Thyroid gland (tissue), 4 donors: ENCODE data around the gene RASL12. TPM values are rescaled to one million over a fixed set of nuclear protein-coding genes. Genes with fewer than 3 reads are reported as not detected.
"Not testable (repeated sequence)": the region's sequence is repeated elsewhere in the genome, so short reads cannot be mapped to it uniquely, and the experiment has no call there.

Experiments
- DNase-seq, 2 donors: peaks; one replicate each; pipeline ENCODE4 v3.0.0-alpha.2; 2019
- H3K27ac ChIP-seq, 3 donors: fragments of 200-600 bp; sonication (generic); 1 replicate in 2 of 3; 2 replicates in 1 of 3; pipeline ENCODE4 v1.5.1; 2016 to 2019; ENCODE audit warnings: mild to moderate bottlenecking in 1 of 3, moderate library complexity in 1 of 3
- H3K27me3 ChIP-seq: fragments of 200-600 bp; sonication (generic); one replicate; pipeline ENCODE4 v1.5.1; 2019
- H3K36me3 ChIP-seq, 2 donors: fragments of 200-600 bp; sonication (generic); one replicate each; pipeline ENCODE4 v1.5.1; 2016 to 2019
- H3K4me1 ChIP-seq, 2 donors: fragments of 200-600 bp; sonication (generic); one replicate each; pipeline ENCODE4 v1.5.1; 2017 to 2019
- H3K4me3 ChIP-seq, 3 donors: fragments of 200-600 bp; sonication (generic); replicated peaks in 1 of 3; 1 replicate in 2 of 3; 2 replicates in 1 of 3; pipeline ENCODE4 v1.5.1; 2016; ENCODE audit warnings: mild to moderate bottlenecking in 1 of 3
- H3K9me3 ChIP-seq: fragments of 200-600 bp; sonication (generic); one replicate; pipeline ENCODE4 v1.5.1; 2017
- POLR2A ChIP-seq, 2 donors: fragments of 450-650 bp; IDR thresholded peaks; one replicate each; pipeline ENCODE4 v1.6.1; 2017; ENCODE audit warnings: antibody characterized with exemption in 2 of 2, mild to moderate bottlenecking in 2 of 2, moderate library complexity in 1 of 2
- WGBS, 2 donors: methylation state at CpG; one replicate each; pipeline ENCODE4 v1.1.5; 2017; 5-methylcytosine and 5-hydroxymethylcytosine counted together
- intact Hi-C: fragments of 100-400 bp; cut with DNase I; formaldehyde crosslinking; loops from one replicate; pipeline ENCODE4 v1.15.1; 2023
- total RNA-seq, 4 donors: library from RNA; depleted of rRNA; stranded (reverse); fragments of >200 nt; gene quantifications; one replicate each; pipeline ENCODE4 v1.2.3, GENCODE V29; 2016
- TF ChIP-seq, protein P1 (sequence below), 6 experiments: fragments of 200-600 bp in 3 of 6; fragments of 450-650 bp in 3 of 6; sonication (generic) in 3 of 6; IDR thresholded peaks; one replicate each; pipeline ENCODE4 v1.5.1; 2016 to 2019; ENCODE audit warnings: antibody characterized with exemption in 6 of 6, mild to moderate bottlenecking in 2 of 6, inconsistent platforms in 1 of 6, moderate library complexity in 1 of 6

RASL12 gene
- total RNA-seq, 4 donors from 2014 or later, result 5.1 to 12.5 (median 7.7) TPM

DNA sequence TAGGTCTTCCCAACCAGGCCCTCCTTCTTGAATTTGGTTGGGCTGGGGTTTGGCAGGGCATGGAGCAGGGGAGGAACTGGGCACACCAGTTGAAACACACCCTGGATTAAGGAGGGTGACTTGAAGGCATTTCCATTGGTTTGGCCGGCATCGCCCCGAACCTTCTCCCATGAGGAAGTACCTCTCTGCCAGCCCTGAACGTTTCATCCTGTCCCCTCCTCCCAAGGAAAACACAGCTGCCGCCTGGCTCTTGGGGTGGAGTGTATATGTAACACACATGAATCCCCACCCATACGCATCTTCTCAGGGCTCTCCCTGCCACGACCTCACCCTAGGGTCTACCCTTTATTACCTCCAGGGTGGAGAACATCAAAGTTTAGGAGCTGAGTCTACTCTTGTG lies 32.7 kb upstream of the RASL12 start:
- Histone ChIP-seq H3K4me3 (no peak overlapping the region), H3K4me1 (no peaks in the 10 kb centered on the region), H3K27ac (no peak overlapping the region), H3K27me3 (no peaks in the 10 kb centered on the region), H3K9me3 (no peaks in the 10 kb centered on the region), H3K36me3 (peaks cover 16 to 30% of the 10 kb centered on the region in 2 donors)
- DNase-seq, result no peak
- no peak for TF ChIP-seq POLR2A (IDR thresholded peaks at IDR 0.05)
- TF ChIP-seq, protein P1, sequence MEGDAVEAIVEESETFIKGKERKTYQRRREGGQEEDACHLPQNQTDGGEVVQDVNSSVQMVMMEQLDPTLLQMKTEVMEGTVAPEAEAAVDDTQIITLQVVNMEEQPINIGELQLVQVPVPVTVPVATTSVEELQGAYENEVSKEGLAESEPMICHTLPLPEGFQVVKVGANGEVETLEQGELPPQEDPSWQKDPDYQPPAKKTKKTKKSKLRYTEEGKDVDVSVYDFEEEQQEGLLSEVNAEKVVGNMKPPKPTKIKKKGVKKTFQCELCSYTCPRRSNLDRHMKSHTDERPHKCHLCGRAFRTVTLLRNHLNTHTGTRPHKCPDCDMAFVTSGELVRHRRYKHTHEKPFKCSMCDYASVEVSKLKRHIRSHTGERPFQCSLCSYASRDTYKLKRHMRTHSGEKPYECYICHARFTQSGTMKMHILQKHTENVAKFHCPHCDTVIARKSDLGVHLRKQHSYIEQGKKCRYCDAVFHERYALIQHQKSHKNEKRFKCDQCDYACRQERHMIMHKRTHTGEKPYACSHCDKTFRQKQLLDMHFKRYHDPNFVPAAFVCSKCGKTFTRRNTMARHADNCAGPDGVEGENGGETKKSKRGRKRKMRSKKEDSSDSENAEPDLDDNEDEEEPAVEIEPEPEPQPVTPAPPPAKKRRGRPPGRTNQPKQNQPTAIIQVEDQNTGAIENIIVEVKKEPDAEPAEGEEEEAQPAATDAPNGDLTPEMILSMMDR (IDR thresholded peaks at IDR 0.05), result no peak
- WGBS, 2 donors, result 87 to 90% methylated on average over 7 of the region's 7 CpGs
- intact Hi-C loops, result loop anchor here (5.0 kb wide), 1 partner anchor 48 kb away; no protein-coding TSS in a partner anchor

DNA sequence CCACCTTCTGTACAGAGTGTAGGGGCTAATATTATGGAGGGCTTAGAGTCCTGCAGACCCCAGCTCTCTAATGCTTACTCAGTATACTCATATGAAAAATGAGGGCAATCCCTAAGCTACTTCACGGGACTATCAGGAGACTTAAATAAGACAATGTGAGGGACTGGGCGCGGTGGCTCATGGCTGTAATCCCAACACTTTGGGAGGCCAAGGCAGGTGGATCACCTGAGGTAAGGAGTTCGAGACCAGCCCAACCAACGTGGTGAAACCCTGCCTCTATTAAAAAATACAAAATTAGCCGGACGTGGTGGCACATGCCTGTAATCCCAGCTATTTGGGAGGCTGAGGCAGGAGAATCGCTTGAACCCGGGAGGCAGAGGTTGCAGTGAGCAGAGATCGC lies 32.0 kb upstream of the RASL12 start:
- H3K27ac ChIP-seq, H3K9me3 ChIP-seq, H3K27me3 ChIP-seq, H3K4me1 ChIP-seq, H3K4me3 ChIP-seq, DNase-seq: not testable (repeated sequence)
- intact Hi-C loops, result loop anchor here (5.0 kb wide), 1 partner anchor 48 kb away; no protein-coding TSS in a partner anchor
- peaks cover 16 to 26% of the 10 kb centered on the region in 2 donors for H3K36me3 ChIP-seq
- WGBS, 2 donors, result 92 to 95% methylated on average over 10 of the region's 10 CpGs

DNA sequence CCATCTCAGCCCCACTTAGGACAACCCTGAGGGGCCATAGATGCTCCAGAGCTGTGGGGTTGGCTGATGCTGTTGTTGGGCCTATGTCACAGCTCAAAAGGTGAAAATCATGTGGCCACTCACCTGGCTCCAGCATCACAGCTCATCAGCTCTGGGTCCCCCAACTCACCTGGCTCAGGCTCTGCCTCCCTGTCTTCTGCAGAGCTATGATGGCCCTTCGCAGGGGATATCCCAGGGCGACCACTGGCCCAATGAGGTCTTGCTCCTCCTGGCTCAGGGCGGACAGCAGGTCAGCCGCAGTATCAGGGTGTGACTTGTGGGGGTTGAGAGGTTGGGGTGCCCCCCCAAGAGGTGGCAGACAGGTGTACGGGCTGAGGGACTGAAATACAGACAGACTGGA lies 31.5 kb upstream of the RASL12 start:
- Histone ChIP-seq H3K27me3 (no peaks in the 10 kb centered on the region), H3K4me1 (no peaks in the 10 kb centered on the region), H3K9me3 (no peaks in the 10 kb centered on the region), H3K27ac (no peak overlapping the region), H3K36me3 (peaks cover 16 to 26% of the 10 kb centered on the region in 2 donors), H3K4me3 (no peak overlapping the region)
- 88 to 94% methylated on average over 5 of the region's 5 CpGs for WGBS, 2 donors
- DNase-seq, result no peak
- intact Hi-C loops, result no loop called here
- TF ChIP-seq, protein P1 (IDR thresholded peaks at IDR 0.05), result no peak
- no peak for TF ChIP-seq POLR2A (IDR thresholded peaks at IDR 0.05)

DNA sequence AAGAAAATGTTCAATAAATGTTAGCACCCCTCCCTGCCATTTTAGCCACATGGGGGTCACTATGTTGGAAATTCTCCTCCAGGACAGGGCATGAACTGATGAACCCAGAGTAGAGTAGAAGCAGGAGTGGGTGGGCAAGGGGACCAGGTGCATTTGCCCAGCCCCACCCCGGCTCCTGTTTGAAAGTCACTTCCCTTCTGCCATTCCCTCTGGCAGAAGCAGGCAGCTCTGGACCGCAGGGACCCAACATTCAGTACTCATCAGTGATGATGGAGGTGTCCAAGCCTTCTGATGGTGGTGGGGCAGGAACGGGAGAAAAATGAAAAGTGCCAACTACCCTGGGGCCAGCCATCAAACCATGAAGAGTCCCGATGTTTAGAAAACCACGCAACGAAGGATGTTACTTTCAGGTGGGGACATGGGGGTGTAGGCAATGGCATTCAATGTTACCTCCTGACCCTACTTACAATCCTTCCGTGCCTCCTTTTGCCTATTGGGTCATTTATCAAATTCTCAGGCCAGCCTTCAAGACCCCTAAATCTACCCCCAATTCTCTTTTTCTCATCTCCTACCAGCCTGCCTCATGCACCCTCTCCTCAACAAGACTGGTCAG lies 30.0 kb upstream of the RASL12 start:
- 95 to 96% methylated on average over 7 of the region's 7 CpGs for WGBS, 2 donors
- TF ChIP-seq POLR2A (IDR thresholded peaks at IDR 0.05), result no peak
- TF ChIP-seq, protein P1 (IDR thresholded peaks at IDR 0.05), result no peak
- Histone ChIP-seq H3K27me3 (no peaks in the 10 kb centered on the region), H3K36me3 (peaks cover 16 to 26% of the 10 kb centered on the region in 2 donors), H3K27ac (no peak overlapping the region), H3K4me1 (no peaks in the 10 kb centered on the region), H3K4me3 (no peak overlapping the region), H3K9me3 (no peaks in the 10 kb centered on the region)
- DNase-seq, result no peak
- intact Hi-C loops, result no loop called here

DNA sequence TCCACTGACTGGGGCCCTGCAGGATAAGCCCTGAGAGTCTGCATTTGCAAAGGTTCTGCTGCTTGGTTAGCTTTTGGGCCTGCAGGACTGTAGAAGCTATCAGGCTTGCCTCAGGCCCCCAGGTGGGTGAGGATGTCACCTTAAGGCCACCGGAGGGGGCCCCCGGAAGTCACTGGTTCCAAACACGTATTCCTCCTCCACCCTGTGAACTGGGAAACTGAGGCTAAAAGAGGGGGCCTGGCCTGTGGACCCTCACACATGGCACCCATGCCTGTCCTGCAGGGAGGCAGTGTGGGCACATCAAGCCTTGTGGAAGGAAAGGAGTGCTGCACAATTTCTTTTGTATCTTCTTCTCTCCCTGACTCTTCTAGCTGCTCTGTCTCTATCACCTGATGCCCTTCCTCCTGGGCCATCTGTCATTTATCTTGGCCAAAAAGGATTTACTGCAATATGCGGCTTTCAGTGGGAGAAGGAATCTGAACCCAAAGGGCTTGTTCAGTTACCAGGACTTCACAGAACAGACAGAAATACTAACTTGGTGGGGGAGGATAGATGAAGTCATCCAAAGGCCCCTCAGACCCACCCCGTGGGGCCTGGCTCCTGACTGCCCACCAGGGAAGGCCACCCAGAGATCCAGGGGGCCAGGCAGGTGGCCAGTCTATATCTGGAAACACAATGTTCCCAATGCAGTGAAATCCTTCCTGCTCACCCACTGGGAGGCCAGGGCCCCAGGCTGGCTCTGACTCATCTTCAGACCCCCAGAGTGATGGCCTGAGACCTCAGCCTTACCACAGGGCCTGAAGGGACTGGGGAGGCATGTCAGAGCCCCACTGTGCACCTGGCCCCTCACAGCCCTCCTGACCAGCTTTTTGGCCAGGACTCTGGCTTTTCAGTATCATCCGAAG lies 28.9 kb upstream of the RASL12 start:
- H3K27me3 ChIP-seq, result no peaks in the 10 kb centered on the region
- no peak for DNase-seq
- intact Hi-C loops, result no loop called here
- 96% methylated on average over 5 of the region's 6 CpGs for WGBS, 2 donors
- H3K36me3 ChIP-seq, result peaks cover 16 to 18% of the 10 kb centered on the region in 2 donors
- H3K4me3 ChIP-seq, result no peak overlapping the region
- no peaks in the 10 kb centered on the region for H3K4me1 ChIP-seq
- no peaks in the 10 kb centered on the region for H3K9me3 ChIP-seq
- TF ChIP-seq, protein P1 (IDR thresholded peaks at IDR 0.05), result no peak
- TF ChIP-seq POLR2A (IDR thresholded peaks at IDR 0.05), result no peak
- no peak overlapping the region for H3K27ac ChIP-seq
